GM23338 (cell line): Measurements from ENCODE around the gene ARID4B. TPM values are rescaled to one million over a fixed set of nuclear protein-coding genes. Genes with fewer than 3 reads are reported as not detected.

Source experiments
- ATAC-seq: fragments of 200-7000 bp; cut with Tn5 transposase; 3 replicates; pipeline ENCODE4 v1.9.1; 2020
- DNase-seq: peaks from one replicate; pipeline ENCODE4 v3.0.0-alpha.2; 2015; ENCODE audit warnings: low spot score
- H2AFZ ChIP-seq: fragments of 200-600 bp; sonication (generic); 2 replicates; pipeline ENCODE4 v1.8.0; 2016; ENCODE audit warnings: antibody characterized with exemption, mild to moderate bottlenecking, moderate library complexity
- H3F3A ChIP-seq: fragments of 200-600 bp; sonication (generic); replicated peaks from 2 replicates; pipeline ENCODE4 v1.8.0; 2017; ENCODE audit warnings: antibody characterized with exemption, mixed run types, low read depth
- H3K27ac ChIP-seq: fragments of 200-600 bp; sonication (generic); 2 replicates; pipeline ENCODE4 v1.6.1; 2016; ENCODE audit warnings: low read depth
- H3K27me3 ChIP-seq: fragments of 200-600 bp; sonication (generic); 2 replicates; pipeline ENCODE4 v1.8.0; 2016; ENCODE audit warnings: mild to moderate bottlenecking, mixed run types, moderate library complexity; ENCODE audit not compliant: insufficient read depth
- H3K36me3 ChIP-seq: fragments of 200-600 bp; sonication (generic); 2 replicates; pipeline ENCODE4 v1.8.0; 2016; ENCODE audit warnings: mild to moderate bottlenecking; ENCODE audit not compliant: insufficient read depth
- H3K4me1 ChIP-seq: fragments of 200-600 bp; sonication (generic); 2 replicates; pipeline ENCODE4 v1.8.0; 2016; ENCODE audit warnings: mild to moderate bottlenecking, moderate library complexity; ENCODE audit not compliant: insufficient read depth
- H3K4me2 ChIP-seq: fragments of 200-600 bp; sonication (generic); 2 replicates; pipeline ENCODE4 v1.7.1; 2017; ENCODE audit warnings: mixed run types
- H3K4me3 ChIP-seq: fragments of 200-600 bp; sonication (generic); 2 replicates; pipeline ENCODE4 v1.6.1; 2016; ENCODE audit warnings: mixed run types
- H3K79me2 ChIP-seq: fragments of 200-600 bp; sonication (generic); replicated peaks from 2 replicates; pipeline ENCODE4 v1.8.0; 2017; ENCODE audit warnings: mild to moderate bottlenecking; ENCODE audit not compliant: insufficient read depth
- H3K9me2 ChIP-seq: fragments of 200-600 bp; sonication (generic); 2 replicates; pipeline ENCODE4 v1.8.0; 2017; ENCODE audit not compliant: insufficient read depth
- H4K20me1 ChIP-seq: fragments of 200-600 bp; sonication (generic); replicated peaks from 2 replicates; pipeline ENCODE4 v1.8.0; 2017; ENCODE audit warnings: mild to moderate bottlenecking; ENCODE audit not compliant: insufficient read depth
- H3K27ac Mint-ChIP-seq: 2 replicates; pipeline ENCODE4 v1.8.0; 2020; ENCODE audit warnings: inconsistent platforms, mild to moderate bottlenecking, moderate library complexity, mixed read lengths
- H3K27me3 Mint-ChIP-seq: 3 replicates; pipeline ENCODE4 v1.8.0; 2022; ENCODE audit warnings: low read depth, mild to moderate bottlenecking, moderate library complexity, mixed read lengths, inconsistent platforms; ENCODE audit not compliant: insufficient read depth, poor library complexity
- H3K36me3 Mint-ChIP-seq: 3 replicates; pipeline ENCODE4 v1.8.0; 2021; ENCODE audit warnings: low read depth, mild to moderate bottlenecking, inconsistent platforms, moderate library complexity, mixed read lengths
- H3K4me1 Mint-ChIP-seq: 3 replicates; pipeline ENCODE4 v1.8.0; 2020; ENCODE audit warnings: mild to moderate bottlenecking, inconsistent platforms, mixed read lengths
- H3K4me3 Mint-ChIP-seq: 3 replicates; pipeline ENCODE4 v1.8.0; 2021; ENCODE audit warnings: moderate library complexity, mild to moderate bottlenecking, inconsistent platforms, mixed read lengths
- H3K9me3 Mint-ChIP-seq: 3 replicates; pipeline ENCODE4 v1.8.0; 2020; ENCODE audit warnings: moderate library complexity, mild to moderate bottlenecking, inconsistent platforms, mixed read lengths
- CREB1 ChIP-seq: fragments of 250-450 bp; sonication (Bioruptor Pico); IDR thresholded peaks from 2 replicates; pipeline ENCODE4 v1.5.0; 2020; ENCODE audit warnings: low read depth, mild to moderate bottlenecking, moderate library complexity
- CTCF ChIP-seq, 2 experiments: fragments of 200-600 bp in 1 of 2; sonication (generic) in 1 of 2; conservative IDR thresholded peaks; 2 replicates each; pipeline versions ENCODE4 v1.5.1 to v1.6.1; 2016 to 2017; ENCODE audit warnings: antibody characterized with exemption in 2 of 2, low read depth in 2 of 2, mild to moderate bottlenecking in 2 of 2, moderate library complexity in 1 of 2
- ETS1 ChIP-seq: IDR thresholded peaks from 2 replicates; pipeline ENCODE4 v1.6.1; 2016; ENCODE audit warnings: antibody characterized with exemption
- EZH2 ChIP-seq: fragments of 200-600 bp; sonication (generic); IDR thresholded peaks from one replicate; pipeline ENCODE4 v1.8.0; 2017; ENCODE audit warnings: antibody characterized with exemption, mild to moderate bottlenecking, low read depth; ENCODE audit not compliant: unreplicated experiment
- EZH2phosphoT487 ChIP-seq: fragments of 200-600 bp; sonication (generic); IDR thresholded peaks from one replicate; pipeline ENCODE4 v1.8.1; 2018; ENCODE audit warnings: antibody characterized with exemption; ENCODE audit not compliant: unreplicated experiment
- NANOG ChIP-seq: IDR thresholded peaks from 2 replicates; pipeline ENCODE4 v1.6.1; 2016; ENCODE audit warnings: antibody characterized with exemption, borderline replicate concordance
- ZNF331 ChIP-seq: fragments of 250-450 bp; sonication (Bioruptor Pico); IDR thresholded peaks from 2 replicates; pipeline ENCODE4 v1.5.0; 2020; ENCODE audit warnings: low read depth, mild to moderate bottlenecking, moderate library complexity
- ZNF462 ChIP-seq: fragments of 250-450 bp; sonication (Bioruptor Pico); IDR thresholded peaks from 2 replicates; pipeline ENCODE4 v1.5.0; 2020; ENCODE audit warnings: mild to moderate bottlenecking, moderate library complexity
- polyA plus RNA-seq: library from polyadenylated mRNA; unstranded; fragments of >200 nt; fragmentation: Nextera tagmentation; extraction: Ambion mirVana; gene quantifications from 2 replicates; pipeline ENCODE4 v1.2.1, GENCODE V29; 2016
- total RNA-seq: library from RNA; depleted of rRNA; stranded (reverse); fragments of >200 nt; shearing (Covaris generic); gene quantifications from 2 replicates; pipeline ENCODE4 v1.2.3, GENCODE V29; 2014

ARID4B gene
- total and polyA plus RNA-seq, 2 experiments from 2014 or later = 25.1 to 59.8 TPM

- Histone ChIP-seq H3K4me1 (no peaks in the 10 kb centered on the region), H3K27me3 (no peaks in the 10 kb centered on the region), H3K9me2 (no peaks in the 10 kb centered on the region), H3K4me2 (no peak overlapping the region), H3F3A (no peaks in the 10 kb centered on the region), H3K4me3 (no peak overlapping the region), H2AFZ (no peak overlapping the region), H3K36me3 (peaks cover 7% of the 10 kb centered on the region; the same call in 1 of the 2 replicates), H3K27ac (0 out of 2 replicates have a peak overlapping the region, but pooled peaks have one; percentile 0), H3K79me2 (peaks cover 47% of the 10 kb centered on the region), H4K20me1 (peaks cover 4% of the 10 kb centered on the region; the same call in 1 of the 2 replicates)
- Mint-ChIP-seq H3K4me3 (no peak overlapping the region), H3K4me1 (0 out of 3 replicates have a peak, but pooled peaks cover 2% of the 10 kb centered on the region), H3K9me3 (no peaks in the 10 kb centered on the region), H3K36me3 (peaks cover 23% of the 10 kb centered on the region), H3K27ac (peak overlapping the region; percentile 17; the same call in 1 of the 2 replicates), H3K27me3 (peaks cover 3% of the 10 kb centered on the region)
- ATAC-seq (peak; percentile 98), DNase-seq (peak; percentile 89)
- TF ChIP-seq CREB1 (CRISPR knock-in tag) (no peak), EZH2phosphoT487 (no peak), NANOG (no peak), CTCF (conservative IDR thresholded peaks at IDR 0.05; ENCODE audit: low read depth in 2 of 2) (peak; percentile 89 to 95)
Measured at GRCh38 chr1:235253219-235253962, 74.6 kb downstream of the ARID4B start.

- no peaks in the 10 kb centered on the region for H3K9me2 ChIP-seq
- Mint-ChIP-seq H3K27me3 (no peaks in the 10 kb centered on the region), H3K9me3 (no peaks in the 10 kb centered on the region), H3K36me3 (peaks cover 23% of the 10 kb centered on the region), H3K4me3 (no peak overlapping the region), H3K4me1 (0 out of 3 replicates have a peak, but pooled peaks cover 2% of the 10 kb centered on the region), H3K27ac (no peak overlapping the region)
- H3K27me3 ChIP-seq = no peaks in the 10 kb centered on the region
- DNase-seq (no peak), ATAC-seq (no peak)
- peaks cover 23% of the 10 kb centered on the region for H3K79me2 ChIP-seq
- no peaks in the 10 kb centered on the region for H3F3A ChIP-seq
- H3K4me2 ChIP-seq = no peak overlapping the region
- peaks cover 7% of the 10 kb centered on the region; the same call in 1 of the 2 replicates for H3K36me3 ChIP-seq
- H3K4me3 ChIP-seq = no peak overlapping the region
- H3K27ac ChIP-seq = no peak overlapping the region
- no peaks in the 10 kb centered on the region for H3K4me1 ChIP-seq
- H4K20me1 ChIP-seq = no peaks in the 10 kb centered on the region
- no peak overlapping the region for H2AFZ ChIP-seq
- TF ChIP-seq ZNF331 = no peak
- TF ChIP-seq ETS1 = no peak
- TF ChIP-seq CTCF (conservative IDR thresholded peaks at IDR 0.05; ENCODE audit: low read depth in 2 of 2) = no peak
- no peak for TF ChIP-seq EZH2
- TF ChIP-seq ZNF462 (CRISPR knock-in tag) = no peak
- no peak for TF ChIP-seq EZH2phosphoT487
- no peak for TF ChIP-seq CREB1 (CRISPR knock-in tag)
Measured at GRCh38 chr1:235250430-235250829, 77.5 kb downstream of the ARID4B start.
